ENCODE results near the gene TOGARAM2.

Gene TOGARAM2

DNA sequence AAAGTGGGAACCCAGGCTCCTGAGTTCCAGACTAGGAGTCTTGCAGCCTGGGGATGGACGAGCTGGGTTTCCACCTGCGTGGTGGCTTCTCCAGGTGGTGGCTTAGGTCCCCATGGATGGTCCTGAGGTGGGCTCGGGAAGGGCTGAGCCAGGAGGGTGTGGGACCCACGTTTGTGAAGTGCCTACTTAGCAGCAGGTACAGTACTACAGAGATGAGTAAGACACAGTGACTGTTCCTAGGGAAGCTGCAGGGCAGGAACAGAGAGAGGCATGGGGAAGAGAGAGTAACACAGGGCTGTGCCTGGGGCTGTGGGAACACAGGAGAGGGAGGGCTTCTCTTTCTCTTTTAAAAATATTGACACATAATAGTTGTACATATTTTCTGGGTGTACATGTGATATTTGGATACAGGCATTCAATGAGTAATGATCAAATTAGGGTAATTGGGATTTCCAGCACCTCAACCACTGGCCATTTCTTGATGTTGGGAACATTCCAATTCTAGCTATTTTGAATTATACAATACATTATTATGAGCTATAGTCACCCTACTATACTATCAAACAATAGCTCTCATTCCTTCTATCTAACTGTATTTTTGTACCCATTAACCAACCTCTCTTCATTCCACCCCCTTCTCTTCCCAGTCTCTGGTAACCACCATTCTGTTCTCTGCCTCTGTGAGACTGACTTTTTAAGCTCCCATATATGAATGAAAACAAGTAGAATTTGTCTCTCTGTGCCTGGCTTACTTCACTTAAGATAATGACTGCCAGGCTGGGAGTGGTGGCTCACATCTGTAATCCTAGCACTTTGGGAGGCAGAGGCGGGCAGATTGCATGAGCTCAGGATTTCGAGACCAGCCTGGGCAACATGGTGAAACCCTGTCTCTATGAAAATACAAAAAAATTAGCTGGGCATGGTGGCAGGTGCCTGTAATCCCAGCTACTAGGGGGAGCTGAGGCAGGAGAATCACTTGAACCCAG lies 15.0 kb downstream of the TOGARAM2 start:
- TF ChIP-seq, protein P1, sequence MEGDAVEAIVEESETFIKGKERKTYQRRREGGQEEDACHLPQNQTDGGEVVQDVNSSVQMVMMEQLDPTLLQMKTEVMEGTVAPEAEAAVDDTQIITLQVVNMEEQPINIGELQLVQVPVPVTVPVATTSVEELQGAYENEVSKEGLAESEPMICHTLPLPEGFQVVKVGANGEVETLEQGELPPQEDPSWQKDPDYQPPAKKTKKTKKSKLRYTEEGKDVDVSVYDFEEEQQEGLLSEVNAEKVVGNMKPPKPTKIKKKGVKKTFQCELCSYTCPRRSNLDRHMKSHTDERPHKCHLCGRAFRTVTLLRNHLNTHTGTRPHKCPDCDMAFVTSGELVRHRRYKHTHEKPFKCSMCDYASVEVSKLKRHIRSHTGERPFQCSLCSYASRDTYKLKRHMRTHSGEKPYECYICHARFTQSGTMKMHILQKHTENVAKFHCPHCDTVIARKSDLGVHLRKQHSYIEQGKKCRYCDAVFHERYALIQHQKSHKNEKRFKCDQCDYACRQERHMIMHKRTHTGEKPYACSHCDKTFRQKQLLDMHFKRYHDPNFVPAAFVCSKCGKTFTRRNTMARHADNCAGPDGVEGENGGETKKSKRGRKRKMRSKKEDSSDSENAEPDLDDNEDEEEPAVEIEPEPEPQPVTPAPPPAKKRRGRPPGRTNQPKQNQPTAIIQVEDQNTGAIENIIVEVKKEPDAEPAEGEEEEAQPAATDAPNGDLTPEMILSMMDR (IDR thresholded peaks at IDR 0.05), result no peak
- no peak overlapping the region for H3K9ac ChIP-seq
- H3K79me2 ChIP-seq, result no peaks in the 10 kb centered on the region

DNA sequence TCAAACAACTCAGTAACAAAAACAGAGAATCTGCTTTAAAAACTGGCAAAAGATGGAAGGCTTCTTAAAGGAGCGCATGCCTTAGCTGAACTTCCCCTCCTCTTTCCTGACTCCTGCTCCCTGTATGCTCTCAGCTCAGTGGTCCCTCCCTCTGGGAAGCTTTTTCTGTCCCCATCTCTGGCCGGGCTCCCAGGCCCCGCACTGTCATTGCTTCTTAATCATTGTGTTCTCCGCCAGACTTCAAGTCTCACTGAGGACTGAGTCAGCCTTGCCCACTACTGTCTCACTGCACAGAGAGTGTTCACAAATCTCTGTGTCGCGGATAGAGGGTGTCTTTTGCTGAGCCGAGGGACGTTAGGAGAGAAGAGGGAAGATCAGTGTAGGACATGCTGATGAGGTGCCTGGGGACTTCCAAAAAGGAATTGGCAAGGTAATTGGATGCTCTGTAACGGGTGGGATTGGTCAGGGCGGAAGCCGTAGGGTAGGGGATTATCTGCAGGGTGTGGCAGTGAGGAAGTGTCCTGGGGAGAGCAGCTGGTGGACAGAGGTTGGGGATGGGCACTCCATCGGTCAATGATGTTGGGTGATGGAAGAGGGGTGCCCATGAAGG lies 16.2 kb downstream of the TOGARAM2 start:
- Histone ChIP-seq H3K27me3 (ENCODE audit: control insufficient read depth, insufficient read depth, low read length) (no peaks in the 10 kb centered on the region), H2AFZ (no peak overlapping the region), H3K79me2 (no peaks in the 10 kb centered on the region), H3K27ac (no peak overlapping the region), H3K4me2 (ENCODE audit: low read length) (no peak overlapping the region), H3K4me1 (no peaks in the 10 kb centered on the region), H3K9me3 (ENCODE audit: control insufficient read depth, low read length) (no peaks in the 10 kb centered on the region), H3K4me3 (ENCODE audit: low read depth, low read length) (no peak overlapping the region), H3K9ac (no peak overlapping the region), H3K36me3 (ENCODE audit: control insufficient read depth, insufficient read depth, low read length) (no peaks in the 10 kb centered on the region)
- TF ChIP-seq, protein P1 (IDR thresholded peaks at IDR 0.05), result no peak

More for the DNA sequence above, 15.0 kb downstream of the TOGARAM2 start:
- H3K4me3 ChIP-seq (ENCODE audit: low read depth, low read length), result no peak overlapping the region
- no peaks in the 10 kb centered on the region for H3K27me3 ChIP-seq (ENCODE audit: control insufficient read depth, insufficient read depth, low read length)
- no peak overlapping the region for H3K4me2 ChIP-seq (ENCODE audit: low read length)
- H3K4me1 ChIP-seq, result no peaks in the 10 kb centered on the region
- no peak overlapping the region for H2AFZ ChIP-seq
- H3K9me3 ChIP-seq (ENCODE audit: control insufficient read depth, low read length), result no peaks in the 10 kb centered on the region
- no peak overlapping the region for H3K27ac ChIP-seq
- H3K36me3 ChIP-seq (ENCODE audit: control insufficient read depth, insufficient read depth, low read length), result no peaks in the 10 kb centered on the region

DNA sequence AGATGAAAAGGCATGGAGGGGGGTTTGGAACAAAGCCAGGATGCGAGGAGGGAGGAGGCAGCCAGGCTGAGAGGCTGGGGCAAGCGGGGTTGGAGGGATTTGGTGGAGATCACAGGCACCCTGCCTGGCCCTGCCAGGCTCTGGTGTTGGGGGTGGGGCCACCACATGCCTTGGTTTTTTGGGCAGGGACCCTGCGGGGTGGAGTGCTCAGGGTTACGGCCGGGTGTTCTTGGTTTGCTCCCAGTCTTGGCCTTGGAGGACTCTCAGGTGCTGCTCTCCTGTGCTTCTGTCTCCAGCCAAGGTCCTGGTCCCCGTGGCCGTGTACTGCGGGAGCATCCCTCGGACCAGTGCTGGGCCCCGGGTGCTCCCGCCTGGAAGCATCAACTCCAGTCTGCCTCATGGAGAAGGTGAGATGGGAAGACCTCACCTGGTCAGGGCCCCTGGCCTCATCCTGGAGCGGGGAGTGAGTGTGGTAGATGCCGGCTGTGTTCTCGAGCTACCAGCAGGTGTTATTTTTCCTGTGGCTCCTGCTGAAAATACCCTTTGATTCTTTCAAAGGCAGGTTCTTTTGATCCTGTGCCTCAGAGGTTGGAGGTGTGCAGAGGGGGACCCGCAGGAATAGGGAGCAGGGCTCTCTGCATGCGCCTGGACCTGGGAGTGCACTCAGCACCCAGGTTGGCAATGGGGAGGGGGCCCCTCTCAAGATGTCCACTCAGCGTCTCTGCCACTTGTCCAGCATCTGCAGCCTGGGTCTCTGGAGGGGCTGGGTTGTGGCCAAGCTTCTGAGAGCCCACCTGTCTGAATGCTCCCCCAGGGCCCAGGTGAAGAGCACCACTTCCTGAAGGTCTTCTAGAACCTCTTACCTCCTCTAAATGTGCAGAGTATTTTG lies 17.0 kb downstream of the TOGARAM2 start:
- Histone ChIP-seq H2AFZ (no peak overlapping the region), H3K4me3 (ENCODE audit: low read depth, low read length) (no peak overlapping the region), H3K9me3 (ENCODE audit: control insufficient read depth, low read length) (no peaks in the 10 kb centered on the region), H3K79me2 (no peaks in the 10 kb centered on the region), H3K4me1 (no peaks in the 10 kb centered on the region), H3K9ac (no peak overlapping the region), H3K27me3 (ENCODE audit: control insufficient read depth, insufficient read depth, low read length) (no peaks in the 10 kb centered on the region), H3K36me3 (ENCODE audit: control insufficient read depth, insufficient read depth, low read length) (no peaks in the 10 kb centered on the region), H3K27ac (no peak overlapping the region), H3K4me2 (ENCODE audit: low read length) (no peak overlapping the region)
- TF ChIP-seq, protein P1 (IDR thresholded peaks at IDR 0.05), result no peak

DNA sequence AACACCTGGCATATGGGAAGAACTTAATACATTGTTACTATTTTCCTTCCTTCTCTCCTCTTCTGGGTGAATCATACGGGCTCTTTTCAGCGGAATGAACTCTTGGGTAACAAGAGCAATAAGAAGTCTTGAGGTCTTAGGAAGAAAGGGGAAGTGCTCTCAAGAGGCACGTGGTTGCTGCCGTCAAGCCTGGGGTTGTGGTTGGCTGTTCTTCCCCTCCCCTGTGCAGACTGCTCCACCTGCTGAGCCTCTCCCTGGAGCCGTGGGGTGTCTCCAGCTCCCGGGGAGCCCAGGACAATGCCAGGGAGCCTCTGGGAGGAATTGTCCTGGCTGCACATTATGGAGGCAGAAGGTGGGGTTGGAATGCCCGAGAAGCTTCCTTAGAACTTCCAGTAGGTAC lies 19.4 kb downstream of the TOGARAM2 start:
- Histone ChIP-seq H3K36me3 (ENCODE audit: control insufficient read depth, insufficient read depth, low read length) (no peaks in the 10 kb centered on the region), H2AFZ (no peak overlapping the region), H3K27ac (no peak overlapping the region), H3K4me2 (ENCODE audit: low read length) (no peak overlapping the region), H3K27me3 (ENCODE audit: control insufficient read depth, insufficient read depth, low read length) (no peaks in the 10 kb centered on the region), H3K4me1 (no peaks in the 10 kb centered on the region), H3K79me2 (no peaks in the 10 kb centered on the region), H3K9me3 (ENCODE audit: control insufficient read depth, low read length) (no peaks in the 10 kb centered on the region), H3K9ac (no peak overlapping the region), H3K4me3 (ENCODE audit: low read depth, low read length) (no peak overlapping the region)
- TF ChIP-seq, protein P1 (IDR thresholded peaks at IDR 0.05), result no peak
